Tibial nerve (tissue), 4 donors: ENCODE results near the gene BMP7.

Source experiments
- EP300 ChIP-seq, 2 donors: sonication (generic); formaldehyde crosslinking; IDR thresholded peaks; one replicate each; pipeline ENCODE4 v1.6.1; 2017; ENCODE audit warnings: antibody characterized with exemption in 2 of 2, mild to moderate bottlenecking in 1 of 2
- POLR2A ChIP-seq, 2 donors: fragments of 450-650 bp; IDR thresholded peaks; one replicate each; pipeline ENCODE4 v1.6.1; 2017; ENCODE audit warnings: antibody characterized with exemption in 2 of 2, mild to moderate bottlenecking in 2 of 2, moderate library complexity in 2 of 2
- TF ChIP-seq, protein P1 (sequence below), 5 experiments: fragments of 200-600 bp in 3 of 5; fragments of 450-650 bp in 2 of 5; sonication (generic) in 3 of 5; IDR thresholded peaks; one replicate each; pipeline ENCODE4 v1.5.1; 2016 to 2019; ENCODE audit warnings: antibody characterized with exemption in 5 of 5, mild to moderate bottlenecking in 3 of 5, moderate library complexity in 2 of 5

DNA sequence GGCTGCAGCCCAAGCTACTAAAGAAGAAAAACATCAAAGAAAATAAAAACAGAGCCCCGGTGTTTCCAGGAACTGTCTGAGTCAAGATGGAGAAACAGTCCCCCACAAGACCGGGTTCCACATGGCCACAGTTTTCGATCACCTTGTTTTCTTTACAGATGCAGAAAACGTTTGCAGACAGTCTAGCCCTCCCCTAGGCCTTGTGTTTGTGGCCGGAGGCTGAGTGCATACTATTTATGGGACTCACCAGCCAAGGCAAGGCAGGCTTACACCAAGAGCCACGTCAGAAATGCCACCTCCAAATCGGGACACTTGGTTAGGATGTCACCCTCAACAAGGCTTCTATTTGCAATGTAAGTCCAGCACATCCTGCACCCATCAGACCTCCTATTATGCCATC, 97.3 kb downstream of the BMP7 start:
- TF ChIP-seq, protein P1, sequence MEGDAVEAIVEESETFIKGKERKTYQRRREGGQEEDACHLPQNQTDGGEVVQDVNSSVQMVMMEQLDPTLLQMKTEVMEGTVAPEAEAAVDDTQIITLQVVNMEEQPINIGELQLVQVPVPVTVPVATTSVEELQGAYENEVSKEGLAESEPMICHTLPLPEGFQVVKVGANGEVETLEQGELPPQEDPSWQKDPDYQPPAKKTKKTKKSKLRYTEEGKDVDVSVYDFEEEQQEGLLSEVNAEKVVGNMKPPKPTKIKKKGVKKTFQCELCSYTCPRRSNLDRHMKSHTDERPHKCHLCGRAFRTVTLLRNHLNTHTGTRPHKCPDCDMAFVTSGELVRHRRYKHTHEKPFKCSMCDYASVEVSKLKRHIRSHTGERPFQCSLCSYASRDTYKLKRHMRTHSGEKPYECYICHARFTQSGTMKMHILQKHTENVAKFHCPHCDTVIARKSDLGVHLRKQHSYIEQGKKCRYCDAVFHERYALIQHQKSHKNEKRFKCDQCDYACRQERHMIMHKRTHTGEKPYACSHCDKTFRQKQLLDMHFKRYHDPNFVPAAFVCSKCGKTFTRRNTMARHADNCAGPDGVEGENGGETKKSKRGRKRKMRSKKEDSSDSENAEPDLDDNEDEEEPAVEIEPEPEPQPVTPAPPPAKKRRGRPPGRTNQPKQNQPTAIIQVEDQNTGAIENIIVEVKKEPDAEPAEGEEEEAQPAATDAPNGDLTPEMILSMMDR (IDR thresholded peaks at IDR 0.05) = no peak
- TF ChIP-seq POLR2A (IDR thresholded peaks at IDR 0.05) (no peak), EP300 (IDR thresholded peaks at IDR 0.05) (no peak)
